HepG2 (cell line): ENCODE results near the gene CD19. TPM values are rescaled to one million over a fixed set of nuclear protein-coding genes. Genes with fewer than 3 reads are reported as not detected.

Source experiments
- ATAC-seq: fragments of 200-7000 bp; cut with Tn5 transposase; 3 replicates; pipeline ENCODE4 v1.9.1; 2020; ENCODE audit warnings: mild to moderate bottlenecking, moderate library complexity
- BruUV-seq: library from RNA; stranded (reverse); fragments of 400-500 nt; replicated peaks from 2 replicates; lab custom pipeline; 2021; lab: Mats Ljungman, UMichigan
- CTCF ChIA-PET: fragments of 300-600 bp; formaldehyde crosslinking; extraction: SDS; loops from one replicate; lab custom pipeline; 2021; ENCODE audit warnings: low total read pairs, inconsistent platforms, low intra/inter-chr PET ratio; lab: Yijun Ruan, JAX
- POLR2A ChIA-PET: fragments of 350-600 bp; sonication (Branson Sonifier 250); formaldehyde crosslinking; loops from one replicate; lab custom pipeline; 2020; ENCODE audit warnings: antibody characterized with exemption, inconsistent platforms; lab: Yijun Ruan, JAX
- DNase-seq: peaks from one replicate; pipeline ENCODE4 v3.0.0-alpha.2; 2015; ENCODE audit warnings: low spot score
- FAIRE-seq: peaks from 3 replicates; lab custom pipeline; 2011; peaks lifted over from hg19 to GRCh38; lab: Jason Lieb, UNC
- H2AFZ ChIP-seq: one replicate; pipeline ENCODE4 v1.6.1; 2011; ENCODE audit warnings: low read length, inconsistent platforms
- H3K27ac ChIP-seq: fragments of 300-600 bp; 3 replicates; pipeline ENCODE4 v1.8.0; 2011; ENCODE audit warnings: mixed run types, mild to moderate bottlenecking, mixed read lengths, low read length, inconsistent platforms; ENCODE audit not compliant: insufficient read depth; ENCODE audit errors: extremely low read length
- H3K27me3 ChIP-seq, 2 experiments: fragments of 200-600 bp in 1 of 2; 2 replicates in 1 of 2; 3 replicates in 1 of 2; pipeline versions ENCODE4 v1.6.0 to v1.8.0; 2011; ENCODE audit warnings: low read length in 2 of 2, mild to moderate bottlenecking in 2 of 2, moderate library complexity in 2 of 2, inconsistent platforms in 1 of 2; ENCODE audit not compliant: insufficient read depth in 2 of 2, control insufficient read depth in 1 of 2
- H3K36me3 ChIP-seq, 2 experiments: fragments of 200-600 bp in 1 of 2; replicated peaks in 1 of 2; 2 replicates in 1 of 2; 3 replicates in 1 of 2; pipeline versions ENCODE4 v1.5.1 to v1.8.0; 2011; ENCODE audit warnings: low read length in 2 of 2, inconsistent platforms in 1 of 2; ENCODE audit not compliant: insufficient read depth in 2 of 2, control insufficient read depth in 1 of 2
- H3K4me1 ChIP-seq: 2 replicates; pipeline ENCODE4 v1.5.1; 2012; ENCODE audit warnings: low read length, inconsistent platforms; ENCODE audit not compliant: insufficient read depth
- H3K4me2 ChIP-seq: 2 replicates; pipeline ENCODE4 v1.6.0; 2011; ENCODE audit warnings: low read depth, low read length, inconsistent platforms
- H3K4me3 ChIP-seq, 3 experiments: fragments of 200-600 bp in 1 of 3; sonication (generic), shearing (Covaris generic) in 1 of 3; replicated peaks in 1 of 3; 2 replicates each; pipeline ENCODE4 v1.5.1; 2011 to 2016; ENCODE audit warnings: low read length in 3 of 3, inconsistent platforms in 2 of 3, low read depth in 2 of 3, mild to moderate bottlenecking in 2 of 3, control low read depth in 1 of 3, mixed read lengths in 1 of 3; ENCODE audit not compliant: insufficient read depth in 1 of 3
- H3K79me2 ChIP-seq: one replicate; pipeline ENCODE4 v1.6.1; 2011; ENCODE audit warnings: low read length, inconsistent platforms; ENCODE audit not compliant: insufficient read depth
- H3K9ac ChIP-seq: 2 replicates; pipeline ENCODE4 v1.6.0; 2011; ENCODE audit warnings: mild to moderate bottlenecking, low read depth, low read length, inconsistent platforms; ENCODE audit not compliant: insufficient read depth
- H3K9me3 ChIP-seq: 2 replicates; pipeline ENCODE4 v1.5.1; 2012; ENCODE audit warnings: mild to moderate bottlenecking, low read length
- H4K20me1 ChIP-seq: 2 replicates; pipeline ENCODE4 v1.6.0; 2011; ENCODE audit warnings: inconsistent platforms, mild to moderate bottlenecking, low read length, moderate library complexity; ENCODE audit not compliant: insufficient read depth
- AHR ChIP-seq: IDR thresholded peaks from 2 replicates; pipeline ENCODE4 v1.6.1; 2018; ENCODE audit warnings: missing genetic modification reagents, missing compliant biosample characterization
- CHCHD3 ChIP-seq: sonication (generic); formaldehyde crosslinking; IDR thresholded peaks from 2 replicates; pipeline ENCODE4 v1.8.0; 2022; ENCODE audit warnings: mild to moderate bottlenecking, missing genetic modification reagents, moderate library complexity
- SRSF9 ChIP-seq: fragments of 200-400 bp; formaldehyde crosslinking; IDR thresholded peaks from 2 replicates; pipeline ENCODE4 v1.6.1; 2018; ENCODE audit warnings: borderline replicate concordance, mild to moderate bottlenecking, low read depth, low read length; ENCODE audit not compliant: insufficient read depth, poor library complexity, severe bottlenecking
- TAF1 ChIP-seq: sonication (generic); formaldehyde crosslinking; IDR thresholded peaks from 2 replicates; pipeline ENCODE4 v1.4.0; 2020; ENCODE audit warnings: missing genetic modification reagents
- TCF12 ChIP-seq, 2 experiments: fragments of 450-650 bp in 1 of 2; sonication (generic) in 1 of 2; formaldehyde crosslinking in 1 of 2; IDR thresholded peaks; 2 replicates each; pipeline versions ENCODE4 v1.6.1 to v1.8.0; 2017 to 2022; ENCODE audit warnings: antibody characterized with exemption in 1 of 2, mild to moderate bottlenecking in 1 of 2, missing genetic modification reagents in 1 of 2, moderate library complexity in 1 of 2
- ZBTB7B ChIP-seq: sonication (generic); formaldehyde crosslinking; IDR thresholded peaks from 2 replicates; pipeline ENCODE4 v1.4.0; 2020; ENCODE audit warnings: missing genetic modification reagents
- ZNF317 ChIP-seq: sonication (generic); formaldehyde crosslinking; IDR thresholded peaks from 2 replicates; pipeline ENCODE4 v1.5.0; 2020; ENCODE audit warnings: mild to moderate bottlenecking, missing genetic modification reagents
- ZNF556 ChIP-seq: sonication (generic); formaldehyde crosslinking; IDR thresholded peaks from 2 replicates; pipeline ENCODE4 v1.4.0; 2020; ENCODE audit warnings: mild to moderate bottlenecking, missing genetic modification reagents, borderline replicate concordance
- ZNF879 ChIP-seq: sonication (generic); formaldehyde crosslinking; IDR thresholded peaks from 2 replicates; pipeline ENCODE4 v1.8.1; 2023; ENCODE audit warnings: missing genetic modification reagents
- WGBS: methylation state at CpG from one replicate; pipeline ENCODE4 v1.1.6; 2017; ENCODE audit warnings: low lambda C conversion rate; 5-methylcytosine and 5-hydroxymethylcytosine counted together
- in situ Hi-C: cut with HindIII; loops from 2 replicates; pipeline ENCODE4 v1.10.0; 2017; ENCODE audit warnings: low pct_unique_long_range_greater_than_20kb; ENCODE audit not compliant: extremely low pct_ligation_motif_present
- intact Hi-C: fragments of 100-400 bp; cut with micrococcal nuclease; formaldehyde crosslinking; loops from one replicate; pipeline ENCODE4 v1.10.0; 2022; ENCODE audit not compliant: unreplicated experiment
- polyA plus RNA-seq, 8 experiments: library from polyadenylated mRNA; depleted of rRNA in 3 of 8; stranded (reverse) in 7 of 8; unstranded in 1 of 8; fragments of >200 nt; fragmentation: Illumina TruSeq in 4 of 8; extraction: Trizol in 4 of 8; gene quantifications; 2 replicates each; pipeline versions ENCODE4 v1.2.1 to v1.2.3, GENCODE V29; 2011 to 2016; ENCODE audit warnings: low read depth in 4 of 8, missing spikeins in 1 of 8, mixed read lengths in 1 of 8; ENCODE audit not compliant: insufficient read depth in 1 of 8
- total RNA-seq, 5 experiments: library from RNA; depleted of rRNA; stranded (reverse); fragments of >200 nt; fragmentation: Illumina TruSeq; extraction: Trizol; gene quantifications; 2 replicates each; pipeline ENCODE4 v1.2.3, GENCODE V29; 2016; ENCODE audit warnings: low read depth in 1 of 5
- TF ChIP-seq, protein P1 (sequence below): sonication (generic); formaldehyde crosslinking; IDR thresholded peaks from 2 replicates; pipeline ENCODE4 v1.4.0; 2020; ENCODE audit warnings: missing genetic modification reagents, borderline replicate concordance
- TF ChIP-seq, protein P2 (sequence below): sonication (generic); formaldehyde crosslinking; IDR thresholded peaks from 2 replicates; pipeline ENCODE4 v1.4.0; 2020; ENCODE audit warnings: missing genetic modification reagents

CD19 gene
- total and polyA plus RNA-seq, 2 of the 13 experiments (the other 11 are each of a cell fraction or from before 2014, with no cell fraction given), result 0.55 to 1.1 TPM

DNA sequence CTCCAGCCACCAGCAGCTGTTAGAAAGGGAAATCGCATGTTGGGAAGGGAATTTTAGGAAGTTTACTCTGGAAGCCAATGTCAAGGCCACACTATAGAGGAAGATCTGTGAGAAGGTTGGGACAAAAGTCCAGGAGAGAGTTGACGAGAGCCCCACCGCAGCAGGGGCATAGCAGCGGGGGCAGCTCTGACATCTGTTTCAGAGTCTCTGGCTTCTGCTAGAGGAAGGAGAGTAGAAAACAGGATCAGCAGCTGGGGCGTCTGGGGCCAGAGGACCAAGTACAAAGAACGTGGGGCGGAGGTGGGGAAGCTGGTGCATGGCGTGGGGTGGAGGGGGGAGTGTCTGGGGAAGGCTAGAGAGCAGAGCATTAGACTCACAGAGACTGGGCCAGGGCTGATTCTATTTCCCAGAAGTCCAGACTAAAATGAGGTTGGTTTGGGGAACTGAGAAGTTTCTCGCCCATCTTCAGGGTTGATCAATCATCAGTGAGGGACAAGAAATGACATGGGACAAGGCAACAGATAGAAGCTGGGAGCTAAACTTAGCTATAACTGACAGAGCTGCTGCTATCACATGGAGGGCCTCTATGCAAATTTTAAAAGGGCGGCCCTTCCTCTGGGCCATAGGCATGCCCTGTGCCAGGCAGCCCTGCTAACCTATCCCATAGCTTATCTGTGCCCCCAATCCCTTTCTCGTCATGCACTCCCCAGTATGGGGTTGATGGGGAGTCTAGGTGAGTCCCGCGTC is 7.9 kb upstream of the CD19 start (continued):
- TF ChIP-seq, protein P1, sequence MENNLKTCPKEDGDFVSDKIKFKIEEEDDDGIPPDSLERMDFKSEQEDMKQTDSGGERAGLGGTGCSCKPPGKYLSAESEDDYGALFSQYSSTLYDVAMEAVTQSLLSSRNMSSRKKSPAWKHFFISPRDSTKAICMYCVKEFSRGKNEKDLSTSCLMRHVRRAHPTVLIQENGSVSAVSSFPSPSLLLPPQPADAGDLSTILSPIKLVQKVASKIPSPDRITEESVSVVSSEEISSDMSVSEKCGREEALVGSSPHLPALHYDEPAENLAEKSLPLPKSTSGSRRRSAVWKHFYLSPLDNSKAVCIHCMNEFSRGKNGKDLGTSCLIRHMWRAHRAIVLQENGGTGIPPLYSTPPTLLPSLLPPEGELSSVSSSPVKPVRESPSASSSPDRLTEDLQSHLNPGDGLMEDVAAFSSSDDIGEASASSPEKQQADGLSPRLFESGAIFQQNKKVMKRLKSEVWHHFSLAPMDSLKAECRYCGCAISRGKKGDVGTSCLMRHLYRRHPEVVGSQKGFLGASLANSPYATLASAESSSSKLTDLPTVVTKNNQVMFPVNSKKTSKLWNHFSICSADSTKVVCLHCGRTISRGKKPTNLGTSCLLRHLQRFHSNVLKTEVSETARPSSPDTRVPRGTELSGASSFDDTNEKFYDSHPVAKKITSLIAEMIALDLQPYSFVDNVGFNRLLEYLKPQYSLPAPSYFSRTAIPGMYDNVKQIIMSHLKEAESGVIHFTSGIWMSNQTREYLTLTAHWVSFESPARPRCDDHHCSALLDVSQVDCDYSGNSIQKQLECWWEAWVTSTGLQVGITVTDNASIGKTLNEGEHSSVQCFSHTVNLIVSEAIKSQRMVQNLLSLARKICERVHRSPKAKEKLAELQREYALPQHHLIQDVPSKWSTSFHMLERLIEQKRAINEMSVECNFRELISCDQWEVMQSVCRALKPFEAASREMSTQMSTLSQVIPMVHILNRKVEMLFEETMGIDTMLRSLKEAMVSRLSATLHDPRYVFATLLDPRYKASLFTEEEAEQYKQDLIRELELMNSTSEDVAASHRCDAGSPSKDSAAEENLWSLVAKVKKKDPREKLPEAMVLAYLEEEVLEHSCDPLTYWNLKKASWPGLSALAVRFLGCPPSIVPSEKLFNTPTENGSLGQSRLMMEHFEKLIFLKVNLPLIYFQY, result no peak
- peak; percentile 63; the same call in 1 of the 2 replicates for TF ChIP-seq ZBTB7B (CRISPR knock-in tag)
- no peak; the same call in 1 of the 2 replicates for TF ChIP-seq ZNF317 (CRISPR knock-in tag)
- no peak for TF ChIP-seq ZNF556
- TF ChIP-seq, all 625 proteins: peak for 103

DNA sequence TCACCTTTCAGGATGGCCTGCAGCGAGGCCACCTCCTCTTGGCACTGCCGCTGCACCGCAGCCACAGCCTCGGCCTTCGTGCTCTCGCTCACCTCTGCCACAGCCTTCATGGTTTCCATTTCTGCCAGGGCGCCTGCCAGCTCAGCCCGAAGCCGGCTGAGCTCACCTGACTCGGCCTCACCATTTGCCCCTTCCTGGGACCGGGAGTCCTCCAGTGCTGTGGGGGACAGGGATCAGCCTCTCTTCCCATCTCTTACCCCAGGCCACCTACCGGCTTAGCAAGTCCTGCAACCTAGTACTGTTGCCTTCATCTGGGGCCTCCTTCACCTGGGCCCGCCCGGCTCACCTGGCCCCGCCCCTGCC is 7.4 kb upstream of the CD19 start:
- Histone ChIP-seq H3K4me1 (peaks cover 70% of the 10 kb centered on the region), H3K9ac (peak overlapping the region; percentile 52), H3K4me3 (peak overlapping the region; percentile 84 to 99 (median 87)), H3K36me3 (peaks cover 2 to 5% of the 10 kb centered on the region in 2 experiments; a peak in 3 of 5 replicates), H3K79me2 (no peaks in the 10 kb centered on the region), H3K4me2 (peak overlapping the region; percentile 98), H2AFZ (no peak overlapping the region), H3K27me3 (no peaks in the 10 kb centered on the region), H3K9me3 (no peaks in the 10 kb centered on the region), H4K20me1 (no peaks in the 10 kb centered on the region; the same call in 1 of the 2 replicates), H3K27ac (peak overlapping the region; percentile 89)
- intact Hi-C loops (no loop called here), in situ Hi-C loops (no loop called here)
- ATAC-seq (peak; percentile 30), DNase-seq (no peak), FAIRE-seq (no peak)
- BruUV-seq, result no TSS peak
- ChIA-PET CTCF (interaction anchor here (3.9 kb wide), 1 partner anchor 21 kb away, joined by 8 read pairs; no protein-coding TSS in a partner anchor), POLR2A (interaction anchor here (0.5 to 5.7 kb wide), 8 partner anchors 7 to 102 kb away, joined by 3 to 77 read pairs (median 18); partner anchors contain the start of genes ATXN2L, NFATC2IP, SH2B1 and TUFM)
- WGBS, result 41% methylated on average over 13 of the region's 15 CpGs
- no peak for TF ChIP-seq SRSF9
- TF ChIP-seq ZNF879 (CRISPR knock-in tag), result 0 out of 2 replicates have a peak, but pooled peaks have one; percentile 77
- 0 out of 2 replicates have a peak, but pooled peaks have one; percentile 21 for TF ChIP-seq AHR
- TF ChIP-seq, protein P2, sequence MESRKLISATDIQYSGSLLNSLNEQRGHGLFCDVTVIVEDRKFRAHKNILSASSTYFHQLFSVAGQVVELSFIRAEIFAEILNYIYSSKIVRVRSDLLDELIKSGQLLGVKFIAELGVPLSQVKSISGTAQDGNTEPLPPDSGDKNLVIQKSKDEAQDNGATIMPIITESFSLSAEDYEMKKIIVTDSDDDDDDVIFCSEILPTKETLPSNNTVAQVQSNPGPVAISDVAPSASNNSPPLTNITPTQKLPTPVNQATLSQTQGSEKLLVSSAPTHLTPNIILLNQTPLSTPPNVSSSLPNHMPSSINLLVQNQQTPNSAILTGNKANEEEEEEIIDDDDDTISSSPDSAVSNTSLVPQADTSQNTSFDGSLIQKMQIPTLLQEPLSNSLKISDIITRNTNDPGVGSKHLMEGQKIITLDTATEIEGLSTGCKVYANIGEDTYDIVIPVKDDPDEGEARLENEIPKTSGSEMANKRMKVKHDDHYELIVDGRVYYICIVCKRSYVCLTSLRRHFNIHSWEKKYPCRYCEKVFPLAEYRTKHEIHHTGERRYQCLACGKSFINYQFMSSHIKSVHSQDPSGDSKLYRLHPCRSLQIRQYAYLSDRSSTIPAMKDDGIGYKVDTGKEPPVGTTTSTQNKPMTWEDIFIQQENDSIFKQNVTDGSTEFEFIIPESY (CRISPR knock-in tag), result peak; percentile 8; the same call in 1 of the 2 replicates
- peak; percentile 72; the same call in 1 of the 2 replicates for TF ChIP-seq CHCHD3 (CRISPR knock-in tag)
- no peak for TF ChIP-seq TCF12 (IDR thresholded peaks at IDR 0.05)
- TF ChIP-seq TCF12 (CRISPR knock-in tag; IDR thresholded peaks at IDR 0.05), result 0 out of 2 replicates have a peak, but pooled peaks have one; percentile 35
- TF ChIP-seq TAF1 (CRISPR knock-in tag), result 0 out of 2 replicates have a peak, but pooled peaks have one; percentile 12
